Mammary epithelial cell (primary cell): ENCODE measurements around the gene SLAIN2.

Experiments used
- CTCF ChIP-seq, 2 donors: IDR thresholded peaks in 1 of 2; conservative IDR thresholded peaks in 1 of 2; 2 replicates each; pipeline ENCODE4 v1.5.1; 2011 to 2012; ENCODE audit warnings: inconsistent platforms in 2 of 2, low read length in 2 of 2, mild to moderate bottlenecking in 2 of 2, control low read depth in 1 of 2, low read depth in 1 of 2; ENCODE audit not compliant: insufficient read depth in 1 of 2; ENCODE audit errors: extremely low read depth in 1 of 2
- EZH2 ChIP-seq: IDR thresholded peaks from 2 replicates; pipeline ENCODE4 v1.6.1; 2012; ENCODE audit warnings: low read length, inconsistent platforms, borderline replicate concordance

GRCh38 chr4:48369248-48369647 is 27.9 kb downstream of the SLAIN2 start:
- TF ChIP-seq CTCF (conservative IDR thresholded peaks at IDR 0.05 in 1 of 2, IDR thresholded peaks at IDR 0.05 in 1 of 2; ENCODE audit: extremely low read depth in 1 of 2, insufficient read depth in 1 of 2, low read depth in 1 of 2, low read length in 2 of 2) (no peak), EZH2 (no peak)
